Glomerular visceral epithelial cell (primary cell): Measurements from ENCODE around the gene SLC10A3.

ENCODE experiments used
- DNase-seq: peaks from one replicate; pipeline ENCODE4 v3.0.0-alpha.2; 2016; ENCODE audit errors: extremely low spot score

Gene SLC10A3

GRCh38 chrX:154484255-154485149 is 5.9 kb downstream of the SLC10A3 start:
- no peak for DNase-seq

GRCh38 chrX:154483325-154483724 is 7.1 kb downstream of the SLC10A3 start:
- no peak for DNase-seq

- DNase-seq = no peak
Observed at GRCh38 chrX:154482786-154483185, 7.6 kb downstream of the SLC10A3 start.

- no peak for DNase-seq
Observed at GRCh38 chrX:154481911-154482601, 8.4 kb downstream of the SLC10A3 start.

GRCh38 chrX:154481195-154481594 is 9.2 kb downstream of the SLC10A3 start:
- no peak for DNase-seq

GRCh38 chrX:154478728-154479622 is 11.5 kb downstream of the SLC10A3 start, which contains the start of gene LAGE3:
TSS of gene LAGE3 (minus strand) at chrX:154479281. CDS start at chrX:154478915, 366 bp downstream.
- peak; percentile 89 for DNase-seq

GRCh38 chrX:154477891-154478477 is 12.4 kb downstream of the SLC10A3 start:
- no peak for DNase-seq

- DNase-seq = peak; percentile 21
Observed at GRCh38 chrX:154476821-154477220, 13.6 kb downstream of the SLC10A3 start.

- no peak for DNase-seq
Observed at GRCh38 chrX:154473683-154474082, 16.7 kb downstream of the SLC10A3 start.

GRCh38 chrX:154472685-154473632 is 17.5 kb downstream of the SLC10A3 start:
- no peak for DNase-seq

GRCh38 chrX:154471839-154472684 is 18.4 kb downstream of the SLC10A3 start:
- no peak for DNase-seq

GRCh38 chrX:154470914-154471568 is 19.4 kb downstream of the SLC10A3 start:
- DNase-seq = no peak

GRCh38 chrX:154470434-154470833 is 20.0 kb downstream of the SLC10A3 start:
- DNase-seq = no peak

- DNase-seq = no peak
Observed at GRCh38 chrX:154469880-154470279, 20.5 kb downstream of the SLC10A3 start.

GRCh38 chrX:154469114-154469513 is 21.3 kb downstream of the SLC10A3 start:
- DNase-seq = no peak

GRCh38 chrX:154468217-154468616 is 22.2 kb downstream of the SLC10A3 start:
- no peak for DNase-seq

- DNase-seq = no peak
Observed at GRCh38 chrX:154467556-154467955, 22.9 kb downstream of the SLC10A3 start.

- no peak for DNase-seq
Observed at GRCh38 chrX:154466907-154467306, 23.5 kb downstream of the SLC10A3 start.

- no peak for DNase-seq
Observed at GRCh38 chrX:154466036-154466435, 24.4 kb downstream of the SLC10A3 start.
